ENCODE measurements around the gene ST7. TPM values are rescaled to one million over a fixed set of nuclear protein-coding genes. Genes with fewer than 3 reads are reported as not detected.

ST7 gene
- total and polyA plus RNA-seq, 2 donors from 2014 or later = 21.5 to 29.8 TPM

DNA sequence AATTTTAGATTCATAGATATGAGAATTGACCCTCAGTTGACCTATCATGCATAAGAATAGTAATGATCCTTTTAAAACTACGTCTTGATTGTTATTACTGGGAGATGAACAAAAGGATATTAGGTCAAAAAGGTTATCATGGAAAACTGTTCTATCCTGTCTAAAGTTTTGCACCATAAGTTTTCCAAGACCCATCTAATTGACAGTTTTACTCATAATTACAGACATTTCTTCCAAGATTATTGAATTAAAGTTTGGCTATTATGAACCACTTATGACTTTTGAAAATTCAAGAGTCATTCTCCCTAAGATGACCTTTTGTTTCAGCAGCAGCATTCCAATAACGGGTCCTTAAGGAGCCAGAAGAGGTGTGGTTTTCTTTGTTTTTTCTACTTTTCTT, 225.3 kb downstream of the ST7 start:
- no peak for DNase-seq
- H3K36me3 ChIP-seq (ENCODE audit: control insufficient read depth in 2 of 3, insufficient read depth in 3 of 3, low read length in 3 of 3) = no peaks in the 10 kb centered on the region
- no peak overlapping the region for H3K9ac ChIP-seq (ENCODE audit: low read length in 3 of 3)
- no peaks in the 10 kb centered on the region for H3K4me1 ChIP-seq (ENCODE audit: control insufficient read depth in 2 of 3, insufficient read depth in 2 of 3, low read depth in 1 of 3, low read length in 3 of 3)
- TF ChIP-seq, protein P1, sequence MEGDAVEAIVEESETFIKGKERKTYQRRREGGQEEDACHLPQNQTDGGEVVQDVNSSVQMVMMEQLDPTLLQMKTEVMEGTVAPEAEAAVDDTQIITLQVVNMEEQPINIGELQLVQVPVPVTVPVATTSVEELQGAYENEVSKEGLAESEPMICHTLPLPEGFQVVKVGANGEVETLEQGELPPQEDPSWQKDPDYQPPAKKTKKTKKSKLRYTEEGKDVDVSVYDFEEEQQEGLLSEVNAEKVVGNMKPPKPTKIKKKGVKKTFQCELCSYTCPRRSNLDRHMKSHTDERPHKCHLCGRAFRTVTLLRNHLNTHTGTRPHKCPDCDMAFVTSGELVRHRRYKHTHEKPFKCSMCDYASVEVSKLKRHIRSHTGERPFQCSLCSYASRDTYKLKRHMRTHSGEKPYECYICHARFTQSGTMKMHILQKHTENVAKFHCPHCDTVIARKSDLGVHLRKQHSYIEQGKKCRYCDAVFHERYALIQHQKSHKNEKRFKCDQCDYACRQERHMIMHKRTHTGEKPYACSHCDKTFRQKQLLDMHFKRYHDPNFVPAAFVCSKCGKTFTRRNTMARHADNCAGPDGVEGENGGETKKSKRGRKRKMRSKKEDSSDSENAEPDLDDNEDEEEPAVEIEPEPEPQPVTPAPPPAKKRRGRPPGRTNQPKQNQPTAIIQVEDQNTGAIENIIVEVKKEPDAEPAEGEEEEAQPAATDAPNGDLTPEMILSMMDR (IDR thresholded peaks at IDR 0.05; ENCODE audit: borderline replicate concordance, extremely low read depth, insufficient read depth) = no peak
- intact Hi-C loops (cut with DNase I) = no loop called here
- FAIRE-seq = no peak
- no peaks in the 10 kb centered on the region for H3K27me3 ChIP-seq (ENCODE audit: control insufficient read depth, insufficient read depth, low read length)
- no peak overlapping the region for H3K4me3 ChIP-seq (ENCODE audit: low read length in 3 of 3)
- no peaks in the 10 kb centered on the region for H3K9me3 ChIP-seq (ENCODE audit: control insufficient read depth in 2 of 3, insufficient read depth in 1 of 3, low read length in 3 of 3)
- no peak overlapping the region for H3K27ac ChIP-seq (ENCODE audit: low read depth in 2 of 2, low read length in 2 of 2)

DNA sequence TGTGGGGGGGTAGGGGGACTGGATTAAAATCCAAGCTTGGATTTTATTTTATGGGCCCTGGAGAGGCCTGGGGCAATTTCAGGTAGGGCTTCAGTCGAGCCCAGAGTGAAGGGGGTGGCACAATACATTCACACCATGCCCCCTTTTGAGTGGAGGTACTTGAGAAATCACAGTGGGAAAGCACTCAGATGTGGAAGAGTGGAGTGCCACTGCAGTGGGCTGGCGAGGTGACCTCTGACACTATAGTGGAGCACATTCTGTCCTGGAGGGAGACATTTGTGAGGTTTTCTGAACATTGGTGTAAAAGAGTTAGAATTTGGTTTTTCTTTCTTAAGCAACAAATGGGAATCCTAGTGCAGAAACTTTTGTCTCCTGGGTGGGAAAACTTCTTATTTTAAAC, 226.4 kb downstream of the ST7 start:
- Histone ChIP-seq H3K27me3 (ENCODE audit: control insufficient read depth, insufficient read depth, low read length) (no peaks in the 10 kb centered on the region), H3K27ac (ENCODE audit: low read depth in 2 of 2, low read length in 2 of 2) (no peak overlapping the region), H3K36me3 (ENCODE audit: control insufficient read depth in 2 of 3, insufficient read depth in 3 of 3, low read length in 3 of 3) (no peaks in the 10 kb centered on the region), H3K9me3 (ENCODE audit: control insufficient read depth in 2 of 3, insufficient read depth in 1 of 3, low read length in 3 of 3) (no peaks in the 10 kb centered on the region), H3K9ac (ENCODE audit: low read length in 3 of 3) (no peak overlapping the region), H3K4me1 (ENCODE audit: control insufficient read depth in 2 of 3, insufficient read depth in 2 of 3, low read depth in 1 of 3, low read length in 3 of 3) (no peaks in the 10 kb centered on the region), H3K4me3 (ENCODE audit: low read length in 3 of 3) (no peak overlapping the region)
- intact Hi-C loops (cut with DNase I) = no loop called here
- no peak for FAIRE-seq
- TF ChIP-seq, protein P1 (IDR thresholded peaks at IDR 0.05; ENCODE audit: borderline replicate concordance, extremely low read depth, insufficient read depth) = no peak
- DNase-seq = no peak

GRCh38 chr7:117183729-117184128, 230.4 kb downstream of the ST7 start:
- H3K27me3 ChIP-seq (ENCODE audit: control insufficient read depth, insufficient read depth, low read length) = no peaks in the 10 kb centered on the region
- FAIRE-seq (no peak), DNase-seq (no peak)
- intact Hi-C loops (cut with DNase I) = no loop called here
- TF ChIP-seq, protein P1 (IDR thresholded peaks at IDR 0.05; ENCODE audit: borderline replicate concordance, extremely low read depth, insufficient read depth) = no peak
- H3K9me3 ChIP-seq (ENCODE audit: control insufficient read depth in 2 of 3, insufficient read depth in 1 of 3, low read length in 3 of 3) = no peaks in the 10 kb centered on the region
- no peaks in the 10 kb centered on the region for H3K4me1 ChIP-seq (ENCODE audit: control insufficient read depth in 2 of 3, insufficient read depth in 2 of 3, low read depth in 1 of 3, low read length in 3 of 3)
- H3K36me3 ChIP-seq (ENCODE audit: control insufficient read depth in 2 of 3, insufficient read depth in 3 of 3, low read length in 3 of 3) = no peaks in the 10 kb centered on the region
- no peak overlapping the region for H3K27ac ChIP-seq (ENCODE audit: low read depth in 2 of 2, low read length in 2 of 2)
- H3K4me3 ChIP-seq (ENCODE audit: low read length in 3 of 3) = no peak overlapping the region
- H3K9ac ChIP-seq (ENCODE audit: low read length in 3 of 3) = no peak overlapping the region

DNA sequence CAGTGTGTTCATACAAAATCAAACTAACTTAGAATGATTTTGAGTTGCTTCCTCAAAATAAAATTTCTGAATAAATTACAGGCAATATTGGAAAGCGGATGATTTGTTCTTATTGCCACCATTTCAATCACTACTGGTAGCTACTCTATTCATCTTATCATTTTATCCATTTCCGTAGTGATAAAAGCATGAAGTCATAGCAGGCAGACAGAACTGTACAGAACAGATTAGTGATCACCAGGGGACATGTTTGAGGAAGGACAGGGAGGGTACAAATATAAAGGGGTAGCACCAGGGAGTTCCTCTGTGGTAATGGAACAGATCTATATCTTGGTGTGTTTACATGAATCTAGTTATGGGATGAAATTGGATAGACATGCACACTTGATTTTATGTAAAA, 231.1 kb downstream of the ST7 start:
- FAIRE-seq (no peak), DNase-seq (no peak)
- Histone ChIP-seq H3K4me1 (ENCODE audit: control insufficient read depth in 2 of 3, insufficient read depth in 2 of 3, low read depth in 1 of 3, low read length in 3 of 3) (no peaks in the 10 kb centered on the region), H3K27me3 (ENCODE audit: control insufficient read depth, insufficient read depth, low read length) (no peaks in the 10 kb centered on the region), H3K9ac (ENCODE audit: low read length in 3 of 3) (no peak overlapping the region), H3K9me3 (ENCODE audit: control insufficient read depth in 2 of 3, insufficient read depth in 1 of 3, low read length in 3 of 3) (no peaks in the 10 kb centered on the region), H3K4me3 (ENCODE audit: low read length in 3 of 3) (no peak overlapping the region), H3K27ac (ENCODE audit: low read depth in 2 of 2, low read length in 2 of 2) (no peak overlapping the region), H3K36me3 (ENCODE audit: control insufficient read depth in 2 of 3, insufficient read depth in 3 of 3, low read length in 3 of 3) (peaks cover 0 to 4% (median 0%) of the 10 kb centered on the region in 3 donors)
- TF ChIP-seq, protein P1 (IDR thresholded peaks at IDR 0.05; ENCODE audit: borderline replicate concordance, extremely low read depth, insufficient read depth) = no peak
- intact Hi-C loops (cut with DNase I) = no loop called here

Data from kidney (tissue), 14 donors.